ENCODE results near the gene MMP27. TPM values are rescaled to one million over a fixed set of nuclear protein-coding genes. Genes with fewer than 3 reads are reported as not detected.

MMP27 gene
- total RNA-seq, 1 experiment from 2014 or later = not detected

DNA sequence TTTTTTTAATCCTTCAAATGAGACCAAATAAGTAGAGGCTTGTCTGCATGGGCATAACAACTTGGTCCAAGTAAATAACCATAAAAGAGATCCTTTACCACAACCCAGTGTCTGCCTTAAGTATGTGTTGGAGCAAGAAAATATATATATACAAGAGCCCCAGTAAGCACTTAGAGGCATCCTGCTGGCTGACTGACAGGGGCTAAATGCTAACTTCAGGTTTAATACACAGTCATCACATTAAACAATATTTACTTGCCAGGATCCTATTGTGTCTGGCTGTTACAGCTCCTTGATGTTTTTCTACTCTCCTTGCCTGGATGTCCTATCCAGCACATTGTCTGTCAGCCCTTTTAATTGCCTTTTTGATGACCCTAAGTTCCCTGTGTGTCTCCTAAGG, 43.0 kb downstream of the MMP27 start:
- no peaks in the 10 kb centered on the region for H3K79me1 ChIP-seq (ENCODE audit: insufficient read depth, low read depth, low read length, poor library complexity, severe bottlenecking)
- H3K4ac ChIP-seq (ENCODE audit: low read depth, low read length) = no peak overlapping the region
- H3K9me3 Mint-ChIP-seq = no peaks in the 10 kb centered on the region
- H2BK5ac ChIP-seq (ENCODE audit: insufficient read length, low read length) = no peak overlapping the region
- no peaks in the 10 kb centered on the region for H3K23me2 ChIP-seq (ENCODE audit: insufficient read length, low read depth, low read length, poor library complexity, severe bottlenecking)
- no peaks in the 10 kb centered on the region for H3K79me2 ChIP-seq (ENCODE audit: insufficient read depth, low read length)
- no peak overlapping the region for H4K91ac ChIP-seq (ENCODE audit: insufficient read length, low read depth, low read length)
- no peak overlapping the region for H3K27ac Mint-ChIP-seq
- H4K8ac ChIP-seq (replicated peaks; ENCODE audit: insufficient read length, low read depth, low read length) = no peak overlapping the region
- no peak overlapping the region for H3K23ac ChIP-seq (ENCODE audit: insufficient read length, low read depth, low read length)
- H3K4me2 ChIP-seq (ENCODE audit: insufficient read depth, insufficient read length, low read length) = no peak overlapping the region
- no peak for DNase-seq
- H3K14ac ChIP-seq (ENCODE audit: insufficient read depth, low read length) = no peak overlapping the region
- no peaks in the 10 kb centered on the region for H3K27me3 Mint-ChIP-seq (ENCODE audit: low read depth)
- no peak overlapping the region for H2BK15ac ChIP-seq (ENCODE audit: low read depth, low read length)
- no peak overlapping the region for H3K9ac ChIP-seq (ENCODE audit: extremely low read depth, insufficient read length, low read length)
- no peak overlapping the region for H3T11ph ChIP-seq (ENCODE audit: low read length)
- H3K36me3 Mint-ChIP-seq (ENCODE audit: insufficient read depth in 1 of 3, low read depth in 3 of 3) = no peaks in the 10 kb centered on the region
- no peak overlapping the region for H4K5ac ChIP-seq (ENCODE audit: insufficient read length, low read depth, low read length)
- no peaks in the 10 kb centered on the region for H3K27me3 ChIP-seq (ENCODE audit: insufficient read depth, low read length)
- H3K4me1 Mint-ChIP-seq = peaks cover 7 to 13% of the 10 kb centered on the region in 2 experiments
- H3K27ac ChIP-seq (ENCODE audit: insufficient read length, low read depth, low read length) = no peak overlapping the region
- no peaks in the 10 kb centered on the region for H4K20me1 ChIP-seq (ENCODE audit: control insufficient read depth, insufficient read depth, insufficient read length)
- H3K56ac ChIP-seq (ENCODE audit: insufficient read length, low read depth, low read length) = no peak overlapping the region
- no peaks in the 10 kb centered on the region for H3K9me3 ChIP-seq (ENCODE audit: control insufficient read depth, low read depth, low read length)
- no peak overlapping the region for H2BK12ac ChIP-seq (ENCODE audit: insufficient read length, low read depth, low read length)
- H3K18ac ChIP-seq (ENCODE audit: insufficient read length, low read depth, low read length) = no peak overlapping the region
- no peaks in the 10 kb centered on the region for H3K4me1 ChIP-seq (ENCODE audit: insufficient read depth, low read length)
- no peak overlapping the region for H3K4me3 Mint-ChIP-seq
- no peak overlapping the region for H2BK20ac ChIP-seq (ENCODE audit: low read depth, low read length, poor library complexity, severe bottlenecking)
- H2AK5ac ChIP-seq (ENCODE audit: insufficient read length, low read length) = no peak overlapping the region
- H2BK120ac ChIP-seq (ENCODE audit: low read depth, low read length, poor library complexity, severe bottlenecking) = no peak overlapping the region
- TF ChIP-seq, protein P1, sequence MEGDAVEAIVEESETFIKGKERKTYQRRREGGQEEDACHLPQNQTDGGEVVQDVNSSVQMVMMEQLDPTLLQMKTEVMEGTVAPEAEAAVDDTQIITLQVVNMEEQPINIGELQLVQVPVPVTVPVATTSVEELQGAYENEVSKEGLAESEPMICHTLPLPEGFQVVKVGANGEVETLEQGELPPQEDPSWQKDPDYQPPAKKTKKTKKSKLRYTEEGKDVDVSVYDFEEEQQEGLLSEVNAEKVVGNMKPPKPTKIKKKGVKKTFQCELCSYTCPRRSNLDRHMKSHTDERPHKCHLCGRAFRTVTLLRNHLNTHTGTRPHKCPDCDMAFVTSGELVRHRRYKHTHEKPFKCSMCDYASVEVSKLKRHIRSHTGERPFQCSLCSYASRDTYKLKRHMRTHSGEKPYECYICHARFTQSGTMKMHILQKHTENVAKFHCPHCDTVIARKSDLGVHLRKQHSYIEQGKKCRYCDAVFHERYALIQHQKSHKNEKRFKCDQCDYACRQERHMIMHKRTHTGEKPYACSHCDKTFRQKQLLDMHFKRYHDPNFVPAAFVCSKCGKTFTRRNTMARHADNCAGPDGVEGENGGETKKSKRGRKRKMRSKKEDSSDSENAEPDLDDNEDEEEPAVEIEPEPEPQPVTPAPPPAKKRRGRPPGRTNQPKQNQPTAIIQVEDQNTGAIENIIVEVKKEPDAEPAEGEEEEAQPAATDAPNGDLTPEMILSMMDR (conservative IDR thresholded peaks at IDR 0.05) = no peak
- H2AFZ ChIP-seq (ENCODE audit: low read length) = no peak overlapping the region
